ENCODE measurements around the gene PREP. TPM values are rescaled to one million over a fixed set of nuclear protein-coding genes. Genes with fewer than 3 reads are reported as not detected.

Gene PREP
- total RNA-seq, result 15.0 and 17.7 TPM in 2 replicates

DNA sequence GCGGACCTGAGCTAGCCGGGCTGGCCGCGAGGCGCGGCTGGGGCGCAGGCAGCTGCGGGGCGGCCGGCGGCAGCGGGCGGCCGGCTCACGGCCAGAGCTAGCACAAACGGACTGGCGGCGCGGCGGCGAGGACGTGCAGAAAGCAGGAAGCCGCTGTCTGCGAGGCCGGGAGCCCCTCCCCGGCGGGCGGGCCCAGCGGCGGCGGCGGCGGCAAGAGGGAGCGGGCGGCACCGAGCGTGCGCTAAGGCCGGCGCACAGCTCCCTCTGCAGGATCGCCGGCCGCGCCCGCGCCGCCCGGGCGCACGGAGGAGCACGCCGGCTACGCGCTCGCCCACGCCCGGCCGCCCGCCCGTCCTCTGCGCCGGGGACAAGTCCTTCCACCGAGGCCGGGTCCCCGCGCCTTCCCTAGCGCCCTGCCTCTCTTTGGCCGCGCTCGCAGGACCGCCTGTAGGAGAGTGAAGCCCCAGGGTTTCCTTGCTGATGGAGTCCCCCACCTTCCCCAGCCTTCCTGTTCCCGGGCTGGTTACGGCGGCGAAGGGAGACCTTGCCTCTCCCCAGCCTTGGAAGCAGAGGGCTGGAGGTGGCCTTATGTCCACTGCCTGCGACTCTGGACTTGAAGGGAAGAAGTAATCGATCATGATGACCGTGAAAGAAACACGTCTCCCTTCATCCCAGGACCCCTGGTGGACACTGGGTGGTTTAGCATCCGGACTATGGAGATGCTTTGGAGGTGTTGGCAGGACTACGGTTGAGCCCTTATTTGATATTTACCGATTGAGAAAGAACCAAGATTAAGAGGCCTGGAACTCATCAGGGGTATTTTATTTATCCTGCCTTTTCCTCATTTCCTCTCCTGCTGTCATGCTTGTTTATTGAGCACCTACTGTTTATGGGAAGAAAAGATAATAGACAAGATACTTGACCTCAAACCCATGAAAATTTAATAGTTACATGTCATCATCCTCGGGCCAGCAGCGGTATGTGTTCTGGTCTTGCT, at the start of gene PREP:
TSS of gene PREP (minus strand) at position 144 of the 997 bp plus-strand sequence. CDS start 191 bp downstream, outside the sequence.
- no peaks in the 10 kb centered on the region for H3K27me3 ChIP-seq (ENCODE audit: insufficient read depth, low read length)
- peak within 1 kb of the TSS; percentile 100 for H2AFZ ChIP-seq (ENCODE audit: low read length)
- DNase-seq (ENCODE audit: insufficient read length, low spot score, missing footprints), result peak; percentile 98

DNA sequence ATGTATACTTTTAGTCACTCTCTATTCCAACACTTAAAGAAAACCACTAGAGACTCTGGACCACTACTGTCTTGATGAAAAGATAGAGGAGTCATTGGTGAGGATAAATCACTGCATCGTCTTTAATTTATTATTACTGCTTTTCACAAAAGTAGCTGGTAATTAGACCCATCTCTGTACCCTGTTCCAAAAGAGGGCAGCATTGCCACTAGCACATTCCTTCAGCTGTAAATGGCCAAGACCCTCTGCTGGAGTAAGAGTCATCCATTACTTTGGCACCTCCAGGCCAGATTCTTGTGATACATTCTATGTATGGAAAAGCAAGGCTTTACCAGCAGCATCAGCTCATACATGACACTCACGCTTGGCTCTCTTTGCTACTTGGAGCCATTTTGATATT, 49.5 kb upstream of the PREP start:
- H3K9me3 ChIP-seq (ENCODE audit: low read depth, low read length), result no peaks in the 10 kb centered on the region
- no peaks in the 10 kb centered on the region for H3K27me3 ChIP-seq (ENCODE audit: insufficient read depth, low read length)
- no peak overlapping the region for H3K4me3 ChIP-seq (ENCODE audit: insufficient read depth, low read length)
- no peaks in the 10 kb centered on the region for H3K79me2 ChIP-seq (ENCODE audit: insufficient read depth, low read length)
- no peaks in the 10 kb centered on the region for H4K20me1 ChIP-seq (ENCODE audit: insufficient read depth, low read length)
- H2AFZ ChIP-seq (ENCODE audit: low read length), result no peak overlapping the region
- H3K36me3 ChIP-seq (ENCODE audit: insufficient read depth, low read length), result no peaks in the 10 kb centered on the region
- H3K4me1 ChIP-seq (ENCODE audit: insufficient read depth, low read length), result no peaks in the 10 kb centered on the region
- no peak overlapping the region for H3K4me2 ChIP-seq (ENCODE audit: insufficient read depth, low read length)
- H3K27ac ChIP-seq (ENCODE audit: low read depth, low read length), result no peak overlapping the region
- TF ChIP-seq, protein P1, sequence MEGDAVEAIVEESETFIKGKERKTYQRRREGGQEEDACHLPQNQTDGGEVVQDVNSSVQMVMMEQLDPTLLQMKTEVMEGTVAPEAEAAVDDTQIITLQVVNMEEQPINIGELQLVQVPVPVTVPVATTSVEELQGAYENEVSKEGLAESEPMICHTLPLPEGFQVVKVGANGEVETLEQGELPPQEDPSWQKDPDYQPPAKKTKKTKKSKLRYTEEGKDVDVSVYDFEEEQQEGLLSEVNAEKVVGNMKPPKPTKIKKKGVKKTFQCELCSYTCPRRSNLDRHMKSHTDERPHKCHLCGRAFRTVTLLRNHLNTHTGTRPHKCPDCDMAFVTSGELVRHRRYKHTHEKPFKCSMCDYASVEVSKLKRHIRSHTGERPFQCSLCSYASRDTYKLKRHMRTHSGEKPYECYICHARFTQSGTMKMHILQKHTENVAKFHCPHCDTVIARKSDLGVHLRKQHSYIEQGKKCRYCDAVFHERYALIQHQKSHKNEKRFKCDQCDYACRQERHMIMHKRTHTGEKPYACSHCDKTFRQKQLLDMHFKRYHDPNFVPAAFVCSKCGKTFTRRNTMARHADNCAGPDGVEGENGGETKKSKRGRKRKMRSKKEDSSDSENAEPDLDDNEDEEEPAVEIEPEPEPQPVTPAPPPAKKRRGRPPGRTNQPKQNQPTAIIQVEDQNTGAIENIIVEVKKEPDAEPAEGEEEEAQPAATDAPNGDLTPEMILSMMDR (IDR thresholded peaks at IDR 0.05; ENCODE audit: extremely low read depth, low read depth, low read length), result no peak
- DNase-seq (ENCODE audit: insufficient read length, low spot score, missing footprints), result no peak

More for the DNA sequence above, at the start of gene PREP:
- Histone ChIP-seq H3K9me3 (ENCODE audit: low read depth, low read length) (no peaks in the 10 kb centered on the region), H3K27ac (ENCODE audit: low read depth, low read length) (peak within 1 kb of the TSS; percentile 60), H3K4me2 (ENCODE audit: insufficient read depth, low read length) (peak within 1 kb of the TSS; percentile 95), H3K36me3 (ENCODE audit: insufficient read depth, low read length) (no peaks in the 10 kb centered on the region), H3K4me1 (ENCODE audit: insufficient read depth, low read length) (peaks cover 6% of the 10 kb centered on the region), H3K79me2 (ENCODE audit: insufficient read depth, low read length) (peaks cover 44% of the 10 kb centered on the region), H3K4me3 (ENCODE audit: insufficient read depth, low read length) (peak within 1 kb of the TSS; percentile 87), H4K20me1 (ENCODE audit: insufficient read depth, low read length) (peaks cover 15% of the 10 kb centered on the region)
- TF ChIP-seq, protein P1 (IDR thresholded peaks at IDR 0.05; ENCODE audit: extremely low read depth, low read depth, low read length), result peak; percentile 87

DNA sequence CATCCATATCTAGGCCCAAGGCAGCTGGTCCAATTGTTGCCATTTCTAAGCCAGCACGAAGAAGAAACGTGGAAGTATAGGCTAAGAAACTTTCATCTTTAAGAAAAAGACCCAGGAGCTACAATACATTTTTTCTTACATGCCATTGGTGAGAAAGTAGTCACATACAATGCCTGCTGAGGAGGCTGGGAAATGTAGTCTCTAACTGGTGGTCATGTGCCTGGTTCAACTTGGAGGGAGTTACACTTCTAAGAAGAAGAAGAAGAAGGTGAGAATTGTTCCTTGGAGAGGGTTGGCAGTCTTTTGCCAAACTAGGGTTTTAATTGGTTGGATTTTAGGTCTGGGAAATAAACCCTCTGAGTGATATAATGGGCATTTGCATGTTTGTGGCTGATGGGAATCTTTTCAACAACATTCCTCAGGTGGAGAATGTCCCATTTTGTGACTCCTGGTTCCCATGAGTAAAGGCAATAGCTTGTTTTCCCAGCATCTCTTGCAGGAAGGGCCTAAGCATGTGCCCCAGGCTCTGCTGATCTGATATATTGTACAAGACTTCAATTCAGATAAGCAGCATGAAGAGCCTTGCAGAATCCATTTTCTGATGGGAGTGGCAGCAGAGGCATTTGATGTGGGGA, 47.0 kb upstream of the PREP start:
- no peak overlapping the region for H3K27ac ChIP-seq (ENCODE audit: low read depth, low read length)
- no peaks in the 10 kb centered on the region for H3K79me2 ChIP-seq (ENCODE audit: insufficient read depth, low read length)
- H2AFZ ChIP-seq (ENCODE audit: low read length), result no peak overlapping the region
- H3K36me3 ChIP-seq (ENCODE audit: insufficient read depth, low read length), result no peaks in the 10 kb centered on the region
- no peak overlapping the region for H3K4me2 ChIP-seq (ENCODE audit: insufficient read depth, low read length)
- H3K4me1 ChIP-seq (ENCODE audit: insufficient read depth, low read length), result no peaks in the 10 kb centered on the region
- no peaks in the 10 kb centered on the region for H3K9me3 ChIP-seq (ENCODE audit: low read depth, low read length)
- DNase-seq (ENCODE audit: insufficient read length, low spot score, missing footprints), result no peak
- no peak overlapping the region for H3K4me3 ChIP-seq (ENCODE audit: insufficient read depth, low read length)
- no peaks in the 10 kb centered on the region for H4K20me1 ChIP-seq (ENCODE audit: insufficient read depth, low read length)
- no peaks in the 10 kb centered on the region for H3K27me3 ChIP-seq (ENCODE audit: insufficient read depth, low read length)
- TF ChIP-seq, protein P1 (IDR thresholded peaks at IDR 0.05; ENCODE audit: extremely low read depth, low read depth, low read length), result no peak

DNA sequence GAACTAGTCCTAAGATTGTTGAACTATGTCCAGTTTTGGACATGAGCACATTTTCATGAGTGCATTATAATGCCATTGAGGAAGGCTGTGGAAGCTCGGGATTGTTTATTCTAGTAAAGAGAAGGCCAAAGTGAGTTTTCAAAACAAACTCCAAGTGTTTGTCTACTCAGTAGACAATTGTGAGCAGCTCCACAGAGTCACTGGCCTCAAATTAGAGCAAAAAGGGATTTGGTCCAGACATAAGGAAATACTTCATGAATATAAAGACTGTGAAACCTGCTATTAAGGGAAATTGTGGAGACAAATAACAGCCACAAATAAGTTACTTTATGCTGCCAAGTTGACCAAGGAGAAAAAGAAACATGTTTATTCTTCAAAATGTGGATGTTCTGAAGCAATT, 42.6 kb upstream of the PREP start:
- H2AFZ ChIP-seq (ENCODE audit: low read length), result no peak overlapping the region
- no peaks in the 10 kb centered on the region for H3K9me3 ChIP-seq (ENCODE audit: low read depth, low read length)
- DNase-seq (ENCODE audit: insufficient read length, low spot score, missing footprints), result no peak
- no peak overlapping the region for H3K4me2 ChIP-seq (ENCODE audit: insufficient read depth, low read length)
- TF ChIP-seq, protein P1 (IDR thresholded peaks at IDR 0.05; ENCODE audit: extremely low read depth, low read depth, low read length), result no peak
- no peaks in the 10 kb centered on the region for H3K27me3 ChIP-seq (ENCODE audit: insufficient read depth, low read length)
- no peaks in the 10 kb centered on the region for H3K36me3 ChIP-seq (ENCODE audit: insufficient read depth, low read length)
- no peaks in the 10 kb centered on the region for H3K79me2 ChIP-seq (ENCODE audit: insufficient read depth, low read length)
- no peaks in the 10 kb centered on the region for H3K4me1 ChIP-seq (ENCODE audit: insufficient read depth, low read length)
- H3K27ac ChIP-seq (ENCODE audit: low read depth, low read length), result no peak overlapping the region
- no peaks in the 10 kb centered on the region for H4K20me1 ChIP-seq (ENCODE audit: insufficient read depth, low read length)
- H3K4me3 ChIP-seq (ENCODE audit: insufficient read depth, low read length), result no peak overlapping the region
